ENCODE results near the gene ZNF334.

The ZNF334 gene

DNA sequence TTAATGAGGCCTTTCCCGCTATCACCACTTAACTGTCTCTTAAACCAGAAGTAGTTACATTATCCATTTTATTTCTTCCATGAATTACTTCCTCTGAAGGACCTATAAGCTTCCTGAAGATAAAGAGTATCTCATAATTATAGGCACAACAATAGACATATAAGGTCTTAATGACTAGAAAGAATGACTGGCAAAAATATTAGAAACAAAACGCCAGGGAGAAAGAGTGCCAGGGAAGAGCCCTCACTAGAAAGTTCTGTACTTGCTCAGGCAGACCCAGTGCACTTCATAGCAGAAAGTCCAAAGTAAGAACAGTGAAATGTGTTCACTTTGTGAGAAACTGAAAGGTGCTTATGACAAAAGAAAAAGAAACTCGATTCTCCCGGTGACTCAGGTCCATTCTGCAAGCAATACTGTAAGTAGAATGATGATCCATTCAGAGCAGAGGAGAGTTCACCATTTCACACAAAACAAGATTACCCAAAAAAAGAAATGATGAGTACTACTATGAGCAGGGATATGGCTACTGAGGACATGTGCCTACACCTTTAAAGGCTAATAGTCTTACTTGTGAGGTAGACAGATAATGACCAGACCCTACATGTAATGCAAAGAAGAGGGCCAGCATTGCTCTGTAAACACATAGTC, 5.5 kb downstream of the ZNF334 start:
- Histone ChIP-seq H3K36me3 (ENCODE audit: control insufficient read depth, low read length) (no peaks in the 10 kb centered on the region), H3K9me2 (replicated peaks; ENCODE audit: control insufficient read depth, low read length) (no peaks in the 10 kb centered on the region), H3F3A (ENCODE audit: control insufficient read depth, insufficient read depth) (no peaks in the 10 kb centered on the region), H4K20me1 (ENCODE audit: control insufficient read depth, insufficient read depth, low read depth, low read length) (no peaks in the 10 kb centered on the region), H3K27ac (ENCODE audit: low read depth, low read length) (no peak overlapping the region), H3K4me1 (ENCODE audit: control insufficient read depth, low read length) (no peaks in the 10 kb centered on the region), H3K4me2 (ENCODE audit: low read length) (no peak overlapping the region), H3K4me3 (ENCODE audit: low read length) (no peak overlapping the region), H3K9me3 (ENCODE audit: control insufficient read depth, insufficient read depth, low read length) (0 out of 2 replicates have a peak, but pooled peaks cover 3% of the 10 kb centered on the region), H3K79me2 (ENCODE audit: control insufficient read depth, low read length) (no peaks in the 10 kb centered on the region), H3K27me3 (ENCODE audit: control insufficient read depth, low read length) (peaks cover 8% of the 10 kb centered on the region; the same call in 1 of the 2 replicates)
- TF ChIP-seq EZH2phosphoT487 (IDR thresholded peaks at IDR 0.05; ENCODE audit: borderline replicate concordance, low read length): no peak
- TF ChIP-seq, protein P1, sequence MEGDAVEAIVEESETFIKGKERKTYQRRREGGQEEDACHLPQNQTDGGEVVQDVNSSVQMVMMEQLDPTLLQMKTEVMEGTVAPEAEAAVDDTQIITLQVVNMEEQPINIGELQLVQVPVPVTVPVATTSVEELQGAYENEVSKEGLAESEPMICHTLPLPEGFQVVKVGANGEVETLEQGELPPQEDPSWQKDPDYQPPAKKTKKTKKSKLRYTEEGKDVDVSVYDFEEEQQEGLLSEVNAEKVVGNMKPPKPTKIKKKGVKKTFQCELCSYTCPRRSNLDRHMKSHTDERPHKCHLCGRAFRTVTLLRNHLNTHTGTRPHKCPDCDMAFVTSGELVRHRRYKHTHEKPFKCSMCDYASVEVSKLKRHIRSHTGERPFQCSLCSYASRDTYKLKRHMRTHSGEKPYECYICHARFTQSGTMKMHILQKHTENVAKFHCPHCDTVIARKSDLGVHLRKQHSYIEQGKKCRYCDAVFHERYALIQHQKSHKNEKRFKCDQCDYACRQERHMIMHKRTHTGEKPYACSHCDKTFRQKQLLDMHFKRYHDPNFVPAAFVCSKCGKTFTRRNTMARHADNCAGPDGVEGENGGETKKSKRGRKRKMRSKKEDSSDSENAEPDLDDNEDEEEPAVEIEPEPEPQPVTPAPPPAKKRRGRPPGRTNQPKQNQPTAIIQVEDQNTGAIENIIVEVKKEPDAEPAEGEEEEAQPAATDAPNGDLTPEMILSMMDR (IDR thresholded peaks at IDR 0.05; ENCODE audit: low read depth, low read length, poor library complexity, severe bottlenecking): no peak

DNA sequence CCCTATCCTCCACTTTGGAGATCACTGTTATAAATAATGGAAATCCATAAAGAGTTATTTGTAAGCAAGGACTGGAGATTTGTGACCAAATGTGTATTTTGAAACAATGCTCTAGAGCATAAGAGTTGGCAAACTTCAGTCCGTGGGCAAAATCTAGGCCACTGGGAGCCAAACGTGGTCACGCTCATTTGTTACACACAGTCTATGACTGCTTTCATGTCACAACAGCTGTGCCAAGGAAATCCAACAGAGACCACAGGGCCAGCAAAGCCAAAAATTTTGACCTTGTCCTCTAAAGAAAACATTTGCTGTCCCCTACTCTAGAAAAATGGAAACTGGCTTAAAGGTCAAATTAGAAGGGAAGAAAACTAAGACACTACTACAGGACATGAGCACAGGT, 7.9 kb downstream of the ZNF334 start:
- Histone ChIP-seq H3K79me2 (ENCODE audit: control insufficient read depth, low read length) (no peaks in the 10 kb centered on the region), H3K4me2 (ENCODE audit: low read length) (no peak overlapping the region), H3K36me3 (ENCODE audit: control insufficient read depth, low read length) (no peaks in the 10 kb centered on the region), H4K20me1 (ENCODE audit: control insufficient read depth, insufficient read depth, low read depth, low read length) (no peaks in the 10 kb centered on the region), H3K27ac (ENCODE audit: low read depth, low read length) (no peak overlapping the region), H3K9me3 (ENCODE audit: control insufficient read depth, insufficient read depth, low read length) (peaks cover 17% of the 10 kb centered on the region), H3F3A (ENCODE audit: control insufficient read depth, insufficient read depth) (no peaks in the 10 kb centered on the region), H3K4me1 (ENCODE audit: control insufficient read depth, low read length) (no peaks in the 10 kb centered on the region), H3K9me2 (replicated peaks; ENCODE audit: control insufficient read depth, low read length) (no peaks in the 10 kb centered on the region), H3K27me3 (ENCODE audit: control insufficient read depth, low read length) (peaks cover 8% of the 10 kb centered on the region; the same call in 1 of the 2 replicates), H3K4me3 (ENCODE audit: low read length) (no peak overlapping the region)
- TF ChIP-seq EZH2phosphoT487 (IDR thresholded peaks at IDR 0.05; ENCODE audit: borderline replicate concordance, low read length): no peak
- TF ChIP-seq, protein P1 (IDR thresholded peaks at IDR 0.05; ENCODE audit: low read depth, low read length, poor library complexity, severe bottlenecking): no peak

DNA sequence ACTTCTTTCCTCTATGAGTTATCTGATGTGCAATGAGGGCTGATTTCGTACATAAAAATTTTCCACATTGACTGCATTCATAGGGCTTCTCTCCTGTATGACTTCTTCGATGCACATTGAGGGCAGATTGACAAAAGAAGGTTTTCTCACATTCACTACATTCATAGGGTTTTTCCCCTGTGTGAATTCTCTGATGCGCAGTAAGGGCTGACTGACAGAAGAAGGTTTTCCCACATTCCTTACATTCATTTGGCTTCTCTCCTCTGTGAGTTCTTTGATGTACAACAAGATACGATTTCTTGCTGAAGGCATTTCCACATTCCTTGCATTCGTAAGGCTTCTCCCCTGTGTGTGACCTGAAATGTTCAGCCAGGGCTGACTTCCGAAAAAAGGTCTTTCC, 11.4 kb downstream of the ZNF334 start:
- Histone ChIP-seq H3K4me2 (ENCODE audit: low read length) (no peak overlapping the region), H3K9me2 (replicated peaks; ENCODE audit: control insufficient read depth, low read length) (no peaks in the 10 kb centered on the region), H3K27me3 (ENCODE audit: control insufficient read depth, low read length) (no peaks in the 10 kb centered on the region), H3K79me2 (ENCODE audit: control insufficient read depth, low read length) (no peaks in the 10 kb centered on the region), H3F3A (ENCODE audit: control insufficient read depth, insufficient read depth) (no peaks in the 10 kb centered on the region), H3K4me1 (ENCODE audit: control insufficient read depth, low read length) (no peaks in the 10 kb centered on the region), H3K4me3 (ENCODE audit: low read length) (no peak overlapping the region), H3K36me3 (ENCODE audit: control insufficient read depth, low read length) (no peaks in the 10 kb centered on the region), H3K9me3 (ENCODE audit: control insufficient read depth, insufficient read depth, low read length) (peaks cover 17% of the 10 kb centered on the region), H3K27ac (ENCODE audit: low read depth, low read length) (no peak overlapping the region), H4K20me1 (ENCODE audit: control insufficient read depth, insufficient read depth, low read depth, low read length) (no peaks in the 10 kb centered on the region)
- no peak for TF ChIP-seq EZH2phosphoT487 (IDR thresholded peaks at IDR 0.05; ENCODE audit: borderline replicate concordance, low read length)
- TF ChIP-seq, protein P1 (IDR thresholded peaks at IDR 0.05; ENCODE audit: low read depth, low read length, poor library complexity, severe bottlenecking): no peak
